BJ (cell line): ENCODE data around the gene LDB2. TPM values are rescaled to one million over a fixed set of nuclear protein-coding genes. Genes with fewer than 3 reads are reported as not detected.
A peak's percentile ranks its signal among the peaks of the same experiment; 100 is the strongest.

Source experiments
- CTCF ChIA-PET: fragments of 350-600 bp; formaldehyde crosslinking; extraction: SDS; loops from one replicate; lab custom pipeline; 2021; ENCODE audit warnings: antibody characterized with exemption, inconsistent platforms; lab: Yijun Ruan, JAX
- POLR2A ChIA-PET: fragments of 300-600 bp; sonication (Branson Sonifier 250); formaldehyde crosslinking; extraction: SDS; loops from one replicate; lab custom pipeline; 2021; ENCODE audit warnings: antibody characterized with exemption; lab: Charles Lee
- DNase-seq: peaks from one replicate; pipeline ENCODE4 v3.0.0-alpha.2; 2011; ENCODE audit warnings: low read depth
- H3K27me3 ChIP-seq: 2 replicates; pipeline ENCODE4 v1.6.0; 2011; ENCODE audit warnings: low read length; ENCODE audit not compliant: control insufficient read depth, insufficient read depth
- H3K36me3 ChIP-seq: 2 replicates; pipeline ENCODE4 v1.5.1; 2011; ENCODE audit warnings: low read length; ENCODE audit not compliant: control insufficient read depth, insufficient read depth
- H3K4me3 ChIP-seq: 2 replicates; pipeline ENCODE4 v1.5.1; 2011; ENCODE audit warnings: low read depth, mild to moderate bottlenecking, control low read depth, low read length
- polyA plus RNA-seq: library from polyadenylated mRNA; depleted of rRNA; stranded (reverse); fragments of >200 nt; gene quantifications from 2 replicates; pipeline ENCODE4 v1.2.3, GENCODE V29; 2011
- TF ChIP-seq, protein P1 (sequence below): IDR thresholded peaks from 2 replicates; pipeline ENCODE4 v1.5.1; 2011; ENCODE audit warnings: low read depth, mild to moderate bottlenecking, control low read depth, inconsistent platforms, low read length, moderate library complexity; ENCODE audit not compliant: insufficient read depth

The LDB2 gene
- polyA plus RNA-seq, 1 experiment: 79.7 TPM

GRCh38 chr4:16896881-16897750, 1.3 kb downstream of the LDB2 start:
- ChIA-PET POLR2A (no interaction called here), CTCF (interaction anchor here (1.3 to 2.4 kb wide), 6 partner anchors 11 to 427 kb away, joined by 3 to 8 read pairs (median 4); no protein-coding TSS in a partner anchor)

DNA sequence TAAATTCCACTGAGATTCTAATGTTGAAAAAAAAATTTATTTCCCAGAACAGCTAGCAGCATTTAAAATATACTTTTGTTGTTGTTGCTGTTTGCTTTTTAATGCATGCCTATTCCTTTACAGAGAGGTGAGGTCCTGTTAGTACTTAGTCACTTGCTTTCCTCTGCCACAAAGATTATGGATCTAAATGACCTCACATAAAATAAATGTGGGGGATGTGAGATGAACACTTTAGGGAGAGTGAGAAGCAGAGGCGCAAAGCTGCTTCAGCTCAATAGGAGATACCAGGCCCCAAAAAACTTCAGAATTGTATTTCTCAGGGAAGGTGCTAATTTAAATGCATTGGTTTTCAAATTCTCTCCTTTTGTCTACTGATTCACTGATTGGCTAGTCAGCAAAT, 4.0 kb downstream of the LDB2 start:
- DNase-seq: no peak
- CTCF ChIA-PET: no interaction called here
- TF ChIP-seq, protein P1, sequence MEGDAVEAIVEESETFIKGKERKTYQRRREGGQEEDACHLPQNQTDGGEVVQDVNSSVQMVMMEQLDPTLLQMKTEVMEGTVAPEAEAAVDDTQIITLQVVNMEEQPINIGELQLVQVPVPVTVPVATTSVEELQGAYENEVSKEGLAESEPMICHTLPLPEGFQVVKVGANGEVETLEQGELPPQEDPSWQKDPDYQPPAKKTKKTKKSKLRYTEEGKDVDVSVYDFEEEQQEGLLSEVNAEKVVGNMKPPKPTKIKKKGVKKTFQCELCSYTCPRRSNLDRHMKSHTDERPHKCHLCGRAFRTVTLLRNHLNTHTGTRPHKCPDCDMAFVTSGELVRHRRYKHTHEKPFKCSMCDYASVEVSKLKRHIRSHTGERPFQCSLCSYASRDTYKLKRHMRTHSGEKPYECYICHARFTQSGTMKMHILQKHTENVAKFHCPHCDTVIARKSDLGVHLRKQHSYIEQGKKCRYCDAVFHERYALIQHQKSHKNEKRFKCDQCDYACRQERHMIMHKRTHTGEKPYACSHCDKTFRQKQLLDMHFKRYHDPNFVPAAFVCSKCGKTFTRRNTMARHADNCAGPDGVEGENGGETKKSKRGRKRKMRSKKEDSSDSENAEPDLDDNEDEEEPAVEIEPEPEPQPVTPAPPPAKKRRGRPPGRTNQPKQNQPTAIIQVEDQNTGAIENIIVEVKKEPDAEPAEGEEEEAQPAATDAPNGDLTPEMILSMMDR: no peak
- Histone ChIP-seq H3K27me3 (no peaks in the 10 kb centered on the region), H3K36me3 (no peaks in the 10 kb centered on the region), H3K4me3 (no peak overlapping the region)
- POLR2A ChIA-PET: no interaction called here

More at GRCh38 chr4:16896881-16897750, 1.3 kb downstream of the LDB2 start:
- no peak for DNase-seq
- TF ChIP-seq, protein P1: no peak
- H3K27me3 ChIP-seq: no peaks in the 10 kb centered on the region
- peak overlapping the region; percentile 43 for H3K4me3 ChIP-seq
- no peaks in the 10 kb centered on the region for H3K36me3 ChIP-seq

DNA sequence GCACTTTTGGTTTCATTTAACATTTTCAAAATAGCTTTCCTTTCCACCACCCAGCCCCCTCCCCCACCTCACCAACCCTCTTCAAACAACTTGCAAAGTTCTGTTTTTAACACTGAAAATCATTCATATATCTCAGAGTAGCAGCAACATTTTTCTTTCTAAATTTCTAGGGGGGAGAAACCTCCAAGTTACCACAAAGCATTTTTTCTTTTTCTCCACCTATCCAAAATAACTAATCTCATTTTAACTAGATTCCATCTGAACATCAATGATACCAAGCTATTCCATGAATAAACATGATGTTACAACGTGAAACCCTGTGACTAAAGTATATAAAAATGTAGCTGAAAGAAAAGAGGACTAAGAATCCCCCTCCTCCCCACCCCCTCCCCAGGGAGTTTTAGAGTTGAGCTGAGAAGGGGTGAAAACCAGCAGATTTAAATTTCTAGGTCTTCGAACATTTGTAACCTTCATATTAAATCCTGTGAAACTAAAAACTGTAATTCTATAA, 5.2 kb downstream of the LDB2 start:
- Histone ChIP-seq H3K27me3 (no peaks in the 10 kb centered on the region), H3K36me3 (no peaks in the 10 kb centered on the region), H3K4me3 (0 out of 2 replicates have a peak overlapping the region, but pooled peaks have one; percentile 6)
- TF ChIP-seq, protein P1: no peak
- ChIA-PET CTCF (interaction anchor here (1.1 to 1.7 kb wide), 2 partner anchors 9 to 95 kb away, joined by 4 to 5 read pairs; no protein-coding TSS in a partner anchor), POLR2A (interaction anchor here (0.7 kb wide), 1 partner anchor 9 kb away, joined by 3 read pairs; no protein-coding TSS in a partner anchor)
- DNase-seq: no peak

GRCh38 chr4:16890651-16891050, 7.8 kb downstream of the LDB2 start:
- TF ChIP-seq, protein P1: no peak
- peaks cover 2% of the 10 kb centered on the region for H3K36me3 ChIP-seq
- ChIA-PET POLR2A (no interaction called here), CTCF (no interaction called here)
- no peak for DNase-seq
- no peaks in the 10 kb centered on the region for H3K27me3 ChIP-seq
- H3K4me3 ChIP-seq: no peak overlapping the region

DNA sequence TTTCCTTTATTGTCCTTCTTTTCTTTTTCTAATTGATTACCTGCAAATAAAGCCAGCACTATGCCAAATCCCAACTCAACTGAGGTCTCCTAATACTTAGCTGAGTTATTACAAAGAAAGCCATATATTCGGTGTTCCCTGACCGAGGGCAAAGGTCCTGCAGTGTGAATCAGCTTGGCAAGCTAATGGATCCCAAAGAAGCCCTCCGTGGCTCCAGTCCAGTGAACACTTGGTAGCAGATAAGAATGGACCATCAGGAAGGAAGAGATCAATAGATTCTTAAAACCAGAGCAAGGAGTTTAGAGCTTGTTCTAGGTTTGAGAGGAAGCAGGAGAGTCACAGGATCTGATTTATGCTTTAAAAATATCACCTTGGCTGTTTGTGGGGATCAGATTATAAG, 8.5 kb downstream of the LDB2 start:
- H3K4me3 ChIP-seq: no peak overlapping the region
- H3K27me3 ChIP-seq: no peaks in the 10 kb centered on the region
- POLR2A ChIA-PET: no interaction called here
- DNase-seq: no peak
- TF ChIP-seq, protein P1: no peak
- CTCF ChIA-PET: no interaction called here
- peaks cover 2% of the 10 kb centered on the region for H3K36me3 ChIP-seq
